Testis (tissue), 5 donors: ENCODE data around the gene CLPSL1. TPM values are rescaled to one million over a fixed set of nuclear protein-coding genes. Genes with fewer than 3 reads are reported as not detected.
"Not testable (repeated sequence)": the region's sequence is repeated elsewhere in the genome, so short reads cannot be mapped to it uniquely, and the experiment has no call there.

Experiments used
- DNase-seq: peaks from one replicate; pipeline ENCODE4 v3.0.0-alpha.2; 2019
- H3K27ac ChIP-seq, 2 donors: fragments of 200-600 bp; sonication (generic); one replicate each; pipeline ENCODE4 v1.5.1; 2019
- H3K27me3 ChIP-seq: fragments of 200-600 bp; sonication (generic); one replicate; pipeline ENCODE4 v1.5.1; 2019
- H3K36me3 ChIP-seq: fragments of 200-600 bp; sonication (generic); one replicate; pipeline ENCODE4 v1.5.1; 2017; ENCODE audit warnings: low read depth; ENCODE audit errors: missing control alignments
- H3K4me1 ChIP-seq: fragments of 200-600 bp; sonication (generic); one replicate; pipeline ENCODE4 v1.5.1; 2019
- H3K4me3 ChIP-seq, 2 donors: fragments of 200-600 bp; sonication (generic); one replicate each; pipeline ENCODE4 v1.5.1; 2017 to 2019
- H3K9me3 ChIP-seq: fragments of 200-600 bp; sonication (generic); one replicate; pipeline ENCODE4 v1.5.1; 2017
- CTCF ChIP-seq, 3 experiments: fragments of 450-650 bp in 2 of 3; fragments of 200-600 bp in 1 of 3; sonication (generic) in 1 of 3; IDR thresholded peaks; one replicate each; pipeline ENCODE4 v1.5.1; 2016 to 2019; ENCODE audit warnings: antibody characterized with exemption in 3 of 3, mild to moderate bottlenecking in 2 of 3, moderate library complexity in 1 of 3
- POLR2A ChIP-seq: fragments of 450-650 bp; IDR thresholded peaks from one replicate; pipeline ENCODE4 v1.6.1; 2017; ENCODE audit warnings: antibody characterized with exemption, mild to moderate bottlenecking, moderate library complexity
- WGBS, 2 donors: methylation state at CpG; one replicate each; pipeline ENCODE4 v1.1.5; 2018; 5-methylcytosine and 5-hydroxymethylcytosine counted together
- intact Hi-C: fragments of 100-400 bp; cut with DNase I; formaldehyde crosslinking; loops from one replicate; pipeline ENCODE4 v1.15.1; 2023; ENCODE audit warnings: low total_unique reads
- long read RNA-seq, 2 donors: transcript quantifications; one replicate each; lab custom pipeline, GENCODE V29; 2026
- polyA plus RNA-seq: library from polyadenylated mRNA; stranded (reverse); fragments of 350-450 nt; fragmentation: Illumina TruSeq; extraction: RNeasy Lipid Tissue Mini Kit (QIAGEN cat#74804); gene quantifications from one replicate; pipeline ENCODE4 v1.2.3, GENCODE V29; 2014; ENCODE audit warnings: low read depth, low replicate concordance; ENCODE audit not compliant: insufficient read depth
- total RNA-seq, 2 donors: library from RNA; depleted of rRNA; stranded (reverse); fragments of >200 nt; gene quantifications; one replicate each; pipeline ENCODE4 v1.2.3, GENCODE V29; 2016

Gene CLPSL1
- not detected for total RNA-seq
- polyA plus RNA-seq: not detected
- long read RNA-seq, donor 1: 0 reads
- long read RNA-seq, donor 2: 0 reads

GRCh38 chr6:35780719-35781118 is at the start of gene CLPSL1:
Gene CLPSL1 (plus strand): TSS chr6:35781019. CDS start chr6:35781111, 92 bp downstream.
- intact Hi-C loops: no loop called here
- H3K9me3 ChIP-seq: no peaks in the 10 kb centered on the region
- H3K36me3 ChIP-seq: no peaks in the 10 kb centered on the region
- 85 to 86% methylated on average over 7 of the region's 7 CpGs for WGBS, 2 donors
- no peak within 1 kb of the TSS for H3K27ac ChIP-seq
- no peak within 1 kb of the TSS for H3K4me3 ChIP-seq
- no peaks in the 10 kb centered on the region for H3K27me3 ChIP-seq
- TF ChIP-seq CTCF (IDR thresholded peaks at IDR 0.05) (no peak), POLR2A (no peak)
- DNase-seq: no peak
- peaks cover 5% of the 10 kb centered on the region for H3K4me1 ChIP-seq

GRCh38 chr6:35731414-35731735 is 49.4 kb upstream of the CLPSL1 start:
- peak overlapping the region; percentile 53 to 72 for H3K4me3 ChIP-seq
- no peaks in the 10 kb centered on the region for H3K36me3 ChIP-seq
- H3K27me3 ChIP-seq: no peaks in the 10 kb centered on the region
- WGBS, 2 donors: 0% methylated on average over 1 to 13 of the region's 23 CpGs
- TF ChIP-seq POLR2A (peak; percentile 39), CTCF (IDR thresholded peaks at IDR 0.05) (no peak)
- peaks cover 81% of the 10 kb centered on the region for H3K4me1 ChIP-seq
- H3K9me3 ChIP-seq: no peaks in the 10 kb centered on the region
- DNase-seq: peak; percentile 98
- intact Hi-C loops: loop anchor here (5.0 kb wide), 1 partner anchor 144 kb away; no protein-coding TSS in a partner anchor
- peak overlapping the region; percentile 97 to 98 for H3K27ac ChIP-seq

GRCh38 chr6:35731736-35732532 is 48.9 kb upstream of the CLPSL1 start:
- no peaks in the 10 kb centered on the region for H3K27me3 ChIP-seq
- TF ChIP-seq CTCF (IDR thresholded peaks at IDR 0.05) (peak in 1 of 3 experiments; percentile 6), POLR2A (no peak)
- H3K9me3 ChIP-seq: no peaks in the 10 kb centered on the region
- H3K4me1 ChIP-seq: peaks cover 76% of the 10 kb centered on the region
- WGBS, 2 donors: 0% methylated on average over 29 to 61 of the region's 61 CpGs
- intact Hi-C loops: loop anchor here (5.0 kb wide), 1 partner anchor 145 kb away; no protein-coding TSS in a partner anchor
- H3K27ac ChIP-seq: peak overlapping the region; percentile 97 to 98
- H3K4me3 ChIP-seq: peak overlapping the region; percentile 53 to 72
- DNase-seq: peak; percentile 96
- H3K36me3 ChIP-seq: no peaks in the 10 kb centered on the region

GRCh38 chr6:35733633-35734032 is 47.2 kb upstream of the CLPSL1 start:
- WGBS, 2 donors: 81% methylated on average over 8 of the region's 8 CpGs
- Histone ChIP-seq H3K4me1 (peaks cover 62% of the 10 kb centered on the region), H3K27me3 (no peaks in the 10 kb centered on the region), H3K27ac (peak overlapping the region; percentile 97 to 98), H3K9me3 (no peaks in the 10 kb centered on the region), H3K4me3 (no peak overlapping the region), H3K36me3 (no peaks in the 10 kb centered on the region)
- TF ChIP-seq POLR2A: no peak
- no peak for TF ChIP-seq CTCF (IDR thresholded peaks at IDR 0.05)
- intact Hi-C loops: loop anchor here (5.0 kb wide), 1 partner anchor 146 kb away; no protein-coding TSS in a partner anchor
- no peak for DNase-seq

GRCh38 chr6:35734319-35734718 is 46.5 kb upstream of the CLPSL1 start:
- H3K27me3 ChIP-seq, H3K9me3 ChIP-seq, H3K36me3 ChIP-seq, DNase-seq, H3K4me3 ChIP-seq: not testable (repeated sequence)
- 86 to 96% methylated on average over 12 of the region's 12 CpGs for WGBS, 2 donors
- Histone ChIP-seq H3K4me1 (peaks cover 55% of the 10 kb centered on the region), H3K27ac (peak overlapping the region in 1 of 2 donors; percentile 97)
- intact Hi-C loops: loop anchor here (5.0 kb wide), 1 partner anchor 147 kb away; no protein-coding TSS in a partner anchor
